ENCODE data around the gene VIT.

The VIT gene

DNA sequence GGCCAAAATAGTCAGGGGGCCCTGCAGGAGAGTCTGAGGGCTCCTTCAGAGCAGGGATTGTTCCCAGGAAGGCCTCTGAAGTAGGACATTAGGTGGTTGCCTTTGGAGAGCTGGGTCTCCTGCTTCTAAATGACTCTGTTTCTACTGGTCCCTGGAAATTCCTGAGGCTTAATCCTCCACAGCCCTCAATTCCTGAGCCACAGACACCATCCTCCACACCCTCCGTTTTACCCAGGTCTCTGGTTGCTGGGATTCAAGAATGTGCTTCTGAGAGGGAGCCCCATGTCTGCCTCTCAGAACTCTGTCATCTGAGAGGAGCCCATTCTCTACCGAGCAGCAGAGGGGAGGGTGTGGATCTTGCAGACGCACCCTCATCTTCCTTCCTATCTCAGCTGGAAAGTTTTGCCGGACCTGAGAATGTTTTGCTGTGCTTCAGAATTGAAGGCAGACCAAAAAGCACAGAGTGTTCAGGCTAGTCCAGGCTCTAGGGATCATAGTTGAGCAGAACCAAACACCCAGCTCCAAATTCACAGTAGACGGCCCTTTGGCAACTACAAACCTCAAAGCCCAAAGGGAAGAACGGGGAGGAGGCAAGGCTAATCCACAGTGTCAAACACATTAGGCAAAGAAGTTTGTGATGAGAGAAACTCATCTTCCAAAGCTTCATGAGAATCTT, 8.1 kb downstream of the VIT start:
- no peak overlapping the region for H3K4me3 ChIP-seq (ENCODE audit: low read depth, low read length)
- no peak for TF ChIP-seq CTCF (IDR thresholded peaks at IDR 0.05; ENCODE audit: low read depth, low read length, missing control alignments)
- in situ Hi-C loops (cut with HindIII; ENCODE audit: low sequenced_read_pairs) = no loop called here
- DNase-seq (ENCODE audit: low read depth) = no peak

GRCh38 chr2:36705326-36706020, 9.0 kb downstream of the VIT start:
- H3K4me3 ChIP-seq (ENCODE audit: low read depth, low read length) = no peak overlapping the region
- in situ Hi-C loops (cut with HindIII; ENCODE audit: low sequenced_read_pairs) = no loop called here
- no peak for TF ChIP-seq CTCF (IDR thresholded peaks at IDR 0.05; ENCODE audit: low read depth, low read length, missing control alignments)
- no peak for DNase-seq (ENCODE audit: low read depth)

GRCh38 chr2:36706021-36706876, 9.7 kb downstream of the VIT start:
- H3K4me3 ChIP-seq (ENCODE audit: low read depth, low read length) = no peak overlapping the region
- DNase-seq (ENCODE audit: low read depth) = no peak
- TF ChIP-seq CTCF (IDR thresholded peaks at IDR 0.05; ENCODE audit: low read depth, low read length, missing control alignments) = no peak
- in situ Hi-C loops (cut with HindIII; ENCODE audit: low sequenced_read_pairs) = no loop called here

GRCh38 chr2:36707050-36707449, 10.5 kb downstream of the VIT start:
- TF ChIP-seq CTCF (IDR thresholded peaks at IDR 0.05; ENCODE audit: low read depth, low read length, missing control alignments) = no peak
- in situ Hi-C loops (cut with HindIII; ENCODE audit: low sequenced_read_pairs) = no loop called here
- no peak for DNase-seq (ENCODE audit: low read depth)
- no peak overlapping the region for H3K4me3 ChIP-seq (ENCODE audit: low read depth, low read length)

DNA sequence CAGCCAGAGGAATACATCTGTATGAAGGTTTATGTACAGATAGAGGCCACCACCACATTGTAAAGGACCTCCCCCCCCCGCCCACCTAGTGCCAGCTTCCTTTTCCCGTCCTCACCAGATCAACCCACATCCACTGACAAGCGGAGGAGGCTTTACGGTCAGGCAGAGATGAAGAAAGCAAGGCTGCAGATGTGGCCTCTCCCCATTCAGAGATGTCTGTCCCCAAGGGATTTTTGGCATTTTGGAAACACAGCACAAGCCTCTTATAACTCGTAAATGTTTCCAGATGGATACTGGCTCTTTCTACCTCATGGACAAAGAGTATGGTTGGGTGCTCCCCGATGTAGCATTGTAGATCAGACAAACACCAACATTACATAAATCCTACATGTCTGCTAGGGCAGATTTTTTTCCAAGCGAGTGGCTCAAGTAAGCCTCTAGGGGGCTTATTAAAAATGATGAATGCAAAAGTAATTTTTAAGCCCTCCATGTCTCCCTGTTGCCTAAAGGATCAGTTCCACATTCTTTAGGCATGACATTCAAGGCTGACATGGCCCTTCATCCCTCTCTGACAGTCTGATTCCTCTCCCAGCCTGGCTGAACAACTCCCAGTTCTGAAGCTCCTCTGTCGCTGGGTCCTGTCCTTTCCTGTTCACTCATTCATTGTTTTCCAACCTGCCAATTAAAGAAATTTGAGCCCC, 11.7 kb downstream of the VIT start:
- TF ChIP-seq CTCF (IDR thresholded peaks at IDR 0.05; ENCODE audit: low read depth, low read length, missing control alignments) = no peak
- H3K4me3 ChIP-seq (ENCODE audit: low read depth, low read length) = no peak overlapping the region
- DNase-seq (ENCODE audit: low read depth) = no peak
- in situ Hi-C loops (cut with HindIII; ENCODE audit: low sequenced_read_pairs) = no loop called here

All from astrocyte of the cerebellum (primary cell).